ENCODE data around the gene UNC45B. TPM values are rescaled to one million over a fixed set of nuclear protein-coding genes. Genes with fewer than 3 reads are reported as not detected.

The UNC45B gene
- total RNA-seq, 2 experiments from 2014 or later, result 0.11 to 0.20 TPM

DNA sequence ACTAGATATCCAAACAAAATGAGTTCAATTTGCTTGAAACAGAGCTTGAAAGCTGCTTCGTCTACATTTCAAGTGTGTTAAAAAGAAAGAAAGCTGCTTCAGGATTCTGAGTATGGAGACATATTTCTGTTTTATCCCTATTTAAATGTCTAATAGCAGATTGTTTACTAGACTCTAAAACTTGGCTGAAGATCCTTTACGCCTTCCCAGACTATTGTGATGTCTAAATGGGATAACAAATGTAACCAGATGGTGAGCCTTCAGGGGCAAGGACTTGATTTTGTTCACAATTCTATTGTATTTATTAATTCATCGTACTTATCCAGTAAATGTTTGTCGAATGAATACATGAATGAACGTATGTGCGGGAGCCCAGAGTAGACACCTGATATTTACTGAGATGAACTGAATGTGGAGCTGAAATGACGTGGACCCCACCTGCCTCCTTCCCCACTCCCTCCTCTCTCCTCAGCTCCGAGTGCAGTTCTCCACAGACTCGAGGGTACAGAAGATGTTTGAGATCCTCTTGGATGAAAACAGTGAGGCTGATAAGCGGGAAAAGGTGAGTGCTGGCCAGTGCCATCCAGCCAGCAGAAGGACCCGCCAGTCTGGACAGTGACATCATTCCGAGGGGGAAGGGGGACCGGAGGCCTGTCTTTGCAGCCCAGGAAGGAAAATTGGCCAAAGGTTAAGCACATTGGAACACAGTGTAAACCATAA lies 5.0 kb downstream of the UNC45B start:
- Histone ChIP-seq H3K36me3 (ENCODE audit: insufficient read depth, low read length) (no peaks in the 10 kb centered on the region), H3K9me3 (ENCODE audit: control insufficient read depth in 1 of 2, insufficient read depth in 1 of 2, low read length in 2 of 2) (no peaks in the 10 kb centered on the region), H3K4me3 (ENCODE audit: low read length) (no peak overlapping the region), H3K27ac (ENCODE audit: low read depth in 1 of 2, low read length in 2 of 2) (no peak overlapping the region), H3K4me1 (ENCODE audit: insufficient read depth, low read length) (no peaks in the 10 kb centered on the region), H3K27me3 (ENCODE audit: control insufficient read depth in 1 of 2, insufficient read depth in 2 of 2, low read length in 2 of 2) (no peaks in the 10 kb centered on the region)
- H3K27ac Mint-ChIP-seq, result no peak overlapping the region
- TF ChIP-seq, protein P1, sequence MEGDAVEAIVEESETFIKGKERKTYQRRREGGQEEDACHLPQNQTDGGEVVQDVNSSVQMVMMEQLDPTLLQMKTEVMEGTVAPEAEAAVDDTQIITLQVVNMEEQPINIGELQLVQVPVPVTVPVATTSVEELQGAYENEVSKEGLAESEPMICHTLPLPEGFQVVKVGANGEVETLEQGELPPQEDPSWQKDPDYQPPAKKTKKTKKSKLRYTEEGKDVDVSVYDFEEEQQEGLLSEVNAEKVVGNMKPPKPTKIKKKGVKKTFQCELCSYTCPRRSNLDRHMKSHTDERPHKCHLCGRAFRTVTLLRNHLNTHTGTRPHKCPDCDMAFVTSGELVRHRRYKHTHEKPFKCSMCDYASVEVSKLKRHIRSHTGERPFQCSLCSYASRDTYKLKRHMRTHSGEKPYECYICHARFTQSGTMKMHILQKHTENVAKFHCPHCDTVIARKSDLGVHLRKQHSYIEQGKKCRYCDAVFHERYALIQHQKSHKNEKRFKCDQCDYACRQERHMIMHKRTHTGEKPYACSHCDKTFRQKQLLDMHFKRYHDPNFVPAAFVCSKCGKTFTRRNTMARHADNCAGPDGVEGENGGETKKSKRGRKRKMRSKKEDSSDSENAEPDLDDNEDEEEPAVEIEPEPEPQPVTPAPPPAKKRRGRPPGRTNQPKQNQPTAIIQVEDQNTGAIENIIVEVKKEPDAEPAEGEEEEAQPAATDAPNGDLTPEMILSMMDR (IDR thresholded peaks at IDR 0.05), result no peak
- no peaks in the 10 kb centered on the region for H3K9me3 Mint-ChIP-seq
- H3K4me3 Mint-ChIP-seq, result no peak overlapping the region
- POLR2A ChIA-PET, result interaction anchor here (0.6 kb wide), 1 partner anchor 437 kb away, joined by 6 read pairs; no protein-coding TSS in a partner anchor
- ATAC-seq (ENCODE audit: poor library complexity) (no peak), DNase-seq (no peak)
- no peaks in the 10 kb centered on the region for H3K36me3 Mint-ChIP-seq (ENCODE audit: low read depth)
- no peaks in the 10 kb centered on the region for H3K27me3 Mint-ChIP-seq
- CTCF ChIA-PET, result no interaction called here
- no peaks in the 10 kb centered on the region for H3K4me1 Mint-ChIP-seq (ENCODE audit: low read depth)
- intact Hi-C loops (cut with DNase I, micrococcal nuclease), result no loop called here

DNA sequence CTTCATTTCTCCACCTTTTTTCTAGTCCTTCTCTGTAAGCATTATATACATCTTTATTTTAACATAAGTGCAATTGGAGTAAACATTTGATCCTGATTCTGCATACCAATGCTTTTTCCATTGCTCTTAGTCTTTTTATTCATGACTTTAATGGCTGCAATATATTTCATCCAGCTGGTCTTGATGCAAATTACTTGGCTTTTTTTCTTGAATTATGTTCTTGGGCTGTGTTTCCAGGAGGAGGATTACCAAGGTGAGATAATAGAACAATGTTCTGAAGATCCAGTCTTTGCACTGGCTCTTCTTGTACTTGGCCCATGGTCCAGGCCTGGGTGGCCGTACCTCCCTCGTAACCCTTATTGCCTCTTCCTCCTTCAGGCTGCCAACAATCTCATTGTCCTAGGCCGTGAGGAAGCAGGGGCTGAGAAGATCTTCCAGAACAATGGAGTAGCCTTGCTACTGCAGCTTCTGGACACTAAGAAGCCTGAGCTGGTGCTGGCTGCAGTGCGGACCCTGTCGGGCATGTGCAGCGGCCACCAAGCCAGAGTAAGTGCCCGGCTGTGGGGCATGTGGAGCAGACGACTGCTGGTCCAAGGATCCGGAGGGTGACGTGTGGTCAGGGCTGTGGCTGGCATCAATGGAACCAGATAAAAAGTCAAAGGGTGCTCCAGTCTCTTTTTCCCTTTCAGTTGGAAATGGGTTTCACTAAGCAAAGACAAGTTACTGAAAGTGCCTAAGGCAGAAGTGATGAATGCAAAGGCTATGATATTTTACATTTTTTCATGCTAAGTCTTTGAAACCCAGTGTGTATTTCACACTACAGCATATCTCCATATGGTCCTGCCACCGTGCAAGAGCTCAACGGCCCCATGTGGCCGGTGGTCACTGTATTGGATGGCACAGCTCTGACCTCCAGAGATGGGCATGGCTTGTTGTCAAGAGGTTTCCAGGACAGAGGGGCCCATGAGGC lies 6.9 kb downstream of the UNC45B start:
- Mint-ChIP-seq H3K4me3 (no peak overlapping the region), H3K36me3 (ENCODE audit: low read depth) (no peaks in the 10 kb centered on the region), H3K9me3 (no peaks in the 10 kb centered on the region), H3K27me3 (no peaks in the 10 kb centered on the region), H3K4me1 (ENCODE audit: low read depth) (peaks cover 13% of the 10 kb centered on the region), H3K27ac (no peak overlapping the region)
- ATAC-seq (ENCODE audit: poor library complexity), result no peak
- no peaks in the 10 kb centered on the region for H3K36me3 ChIP-seq (ENCODE audit: insufficient read depth, low read length)
- DNase-seq, result no peak
- ChIA-PET POLR2A (no interaction called here), CTCF (no interaction called here)
- TF ChIP-seq, protein P1 (IDR thresholded peaks at IDR 0.05), result no peak
- intact Hi-C loops (cut with DNase I, micrococcal nuclease), result no loop called here
- peaks cover 11% of the 10 kb centered on the region for H3K4me1 ChIP-seq (ENCODE audit: insufficient read depth, low read length)
- no peaks in the 10 kb centered on the region for H3K9me3 ChIP-seq (ENCODE audit: control insufficient read depth in 1 of 2, insufficient read depth in 1 of 2, low read length in 2 of 2)
- H3K27me3 ChIP-seq (ENCODE audit: control insufficient read depth in 1 of 2, insufficient read depth in 2 of 2, low read length in 2 of 2), result no peaks in the 10 kb centered on the region
- no peak overlapping the region for H3K27ac ChIP-seq (ENCODE audit: low read depth in 1 of 2, low read length in 2 of 2)
- no peak overlapping the region for H3K4me3 ChIP-seq (ENCODE audit: low read length)

DNA sequence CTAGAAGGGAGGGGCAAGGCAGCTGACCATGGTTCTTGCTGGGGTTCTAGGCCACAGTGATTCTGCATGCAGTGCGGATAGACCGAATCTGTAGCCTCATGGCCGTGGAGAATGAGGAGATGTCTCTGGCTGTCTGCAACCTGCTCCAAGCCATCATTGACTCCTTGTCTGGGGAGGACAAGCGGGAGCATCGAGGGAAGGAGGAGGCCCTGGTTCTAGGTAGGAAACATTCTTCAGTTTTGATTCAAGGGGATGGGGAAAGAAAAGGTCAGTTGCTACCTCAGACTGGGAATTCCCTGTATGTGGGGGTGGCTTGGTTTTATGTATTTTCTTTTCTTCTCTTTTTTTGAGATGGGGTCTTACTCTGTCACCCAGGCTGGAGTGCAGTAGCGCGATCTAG lies 7.6 kb downstream of the UNC45B start:
- TF ChIP-seq, protein P1 (IDR thresholded peaks at IDR 0.05), result no peak
- no peak for ATAC-seq (ENCODE audit: poor library complexity)
- peaks cover 21% of the 10 kb centered on the region for H3K4me1 Mint-ChIP-seq (ENCODE audit: low read depth)

More for the DNA sequence above, 7.6 kb downstream of the UNC45B start:
- no peaks in the 10 kb centered on the region for H3K27me3 ChIP-seq (ENCODE audit: control insufficient read depth in 1 of 2, insufficient read depth in 2 of 2, low read length in 2 of 2)
- POLR2A ChIA-PET, result no interaction called here
- no peak for DNase-seq
- no peaks in the 10 kb centered on the region for H3K9me3 ChIP-seq (ENCODE audit: control insufficient read depth in 1 of 2, insufficient read depth in 1 of 2, low read length in 2 of 2)
- intact Hi-C loops (cut with DNase I, micrococcal nuclease), result no loop called here
- H3K27ac ChIP-seq (ENCODE audit: low read depth in 1 of 2, low read length in 2 of 2), result no peak overlapping the region
- no peaks in the 10 kb centered on the region for H3K27me3 Mint-ChIP-seq
- H3K27ac Mint-ChIP-seq, result no peak overlapping the region
- no peak overlapping the region for H3K4me3 ChIP-seq (ENCODE audit: low read length)
- H3K9me3 Mint-ChIP-seq, result no peaks in the 10 kb centered on the region
- H3K4me3 Mint-ChIP-seq, result no peak overlapping the region
- H3K36me3 ChIP-seq (ENCODE audit: insufficient read depth, low read length), result no peaks in the 10 kb centered on the region
- CTCF ChIA-PET, result no interaction called here
- H3K36me3 Mint-ChIP-seq (ENCODE audit: low read depth), result no peaks in the 10 kb centered on the region
- H3K4me1 ChIP-seq (ENCODE audit: insufficient read depth, low read length), result peaks cover 18% of the 10 kb centered on the region
